GM18502 (cell line): ENCODE measurements around the gene NSRP1.
"Not testable (repeated sequence)": the region's sequence is repeated elsewhere in the genome, so short reads cannot be mapped to it uniquely, and the experiment has no call there.

ENCODE experiments used
- ATAC-seq: cut with Tn5 transposase; IDR thresholded peaks from one replicate; pipeline ENCODE4 v1.9.1; 2021; ENCODE audit warnings: mild to moderate bottlenecking; ENCODE audit not compliant: unreplicated experiment, poor library complexity

Gene NSRP1

DNA sequence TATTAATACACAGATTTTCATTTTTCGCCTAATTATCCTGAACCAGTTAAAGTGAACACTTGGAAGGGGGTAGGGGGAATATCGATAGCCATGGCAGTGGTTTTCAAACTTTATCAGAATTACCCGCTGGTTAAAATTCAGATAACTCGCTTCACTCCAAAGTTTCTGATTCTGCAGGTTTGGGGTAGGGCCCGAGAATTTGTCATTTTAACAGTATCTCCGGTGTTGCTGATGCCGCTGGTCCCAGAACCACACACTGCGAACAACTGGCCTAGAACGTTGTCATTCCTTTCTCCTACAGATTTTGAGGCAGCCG lies 313 bp upstream of the NSRP1 start:
- peak; percentile 11 for ATAC-seq

DNA sequence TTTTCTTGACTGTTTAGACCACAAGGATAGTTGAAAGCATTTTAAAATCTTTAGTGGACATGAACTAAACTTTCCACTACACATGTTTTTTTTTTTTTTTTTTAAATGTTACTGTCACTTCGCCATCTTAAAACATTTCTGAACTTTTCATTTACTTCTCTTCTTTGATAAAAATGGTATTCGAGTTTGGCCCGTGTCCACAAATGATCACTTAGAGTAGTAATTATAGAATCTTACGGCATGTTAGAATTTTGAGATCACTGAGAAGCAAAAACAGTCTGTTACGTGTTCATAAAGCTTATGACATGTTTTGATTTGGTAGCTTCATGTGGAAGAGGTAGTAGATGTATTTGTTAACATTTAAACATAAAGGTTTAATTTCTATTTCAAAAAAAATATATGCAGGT lies 1.1 kb downstream of the NSRP1 start:
- ATAC-seq, result no peak

DNA sequence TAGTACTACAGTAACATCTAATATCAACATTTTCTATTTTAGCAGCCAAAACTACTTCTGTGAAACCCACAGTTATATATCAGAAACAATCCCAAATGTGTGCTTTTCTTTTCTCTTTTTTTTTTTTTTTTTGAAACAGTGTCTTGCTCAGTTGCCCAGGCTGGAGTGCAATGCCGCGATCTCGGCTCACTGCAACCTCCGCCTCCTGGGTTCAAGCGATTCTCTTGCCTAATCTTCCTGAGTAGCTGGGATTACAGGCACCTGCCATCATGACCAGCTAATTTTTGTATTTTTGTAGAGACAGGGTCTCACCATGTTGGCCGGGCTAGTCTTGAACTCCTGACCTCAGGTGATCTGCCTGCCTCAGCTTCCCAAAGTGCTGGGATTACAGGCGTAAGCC lies 2.0 kb downstream of the NSRP1 start:
- ATAC-seq, result not testable (repeated sequence)

DNA sequence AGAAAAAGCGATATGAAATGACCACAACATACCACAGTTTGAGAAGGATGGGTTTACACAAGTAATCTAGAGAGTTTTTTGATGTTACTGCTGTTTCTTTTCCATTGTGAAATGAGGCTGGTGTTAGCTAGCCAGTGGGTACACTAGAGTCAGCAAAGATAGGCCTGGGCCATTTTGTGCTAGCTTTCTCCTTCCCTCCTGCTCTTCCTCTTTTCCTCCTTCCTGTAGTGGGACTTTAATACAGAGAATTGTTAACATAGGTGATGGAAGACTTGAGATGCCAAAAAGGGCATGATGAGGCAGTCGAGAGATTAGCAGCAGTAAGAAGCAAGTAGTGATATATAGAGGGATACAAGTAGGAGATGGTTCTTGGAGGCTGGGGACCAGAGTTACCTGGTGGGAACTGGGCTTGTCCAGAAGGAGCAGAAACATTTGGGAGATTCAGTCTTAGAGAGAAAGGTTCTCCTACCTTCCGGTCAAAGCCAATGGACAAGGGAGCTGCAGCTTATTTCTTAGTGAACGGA lies 7.7 kb downstream of the NSRP1 start:
- no peak for ATAC-seq

DNA sequence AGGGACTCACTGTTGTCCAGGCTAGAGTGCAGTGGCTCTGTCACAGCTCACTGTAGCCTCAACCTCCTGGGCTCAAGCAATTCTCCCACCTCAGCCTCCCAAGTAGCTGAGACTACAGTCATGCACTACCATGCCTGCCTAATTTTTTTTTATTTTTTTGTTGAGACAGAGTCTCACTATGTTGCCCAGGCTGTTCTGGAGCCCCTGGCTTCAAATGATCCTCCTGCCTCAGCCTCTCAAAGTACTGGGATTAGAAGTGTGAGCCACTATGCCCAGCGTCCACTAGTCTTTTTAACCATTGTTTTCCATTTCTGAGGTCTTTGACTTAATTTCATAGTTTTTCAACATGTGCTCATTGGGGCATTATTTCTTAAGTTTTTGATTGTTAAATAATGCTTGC lies 13.5 kb downstream of the NSRP1 start:
- no peak for ATAC-seq

DNA sequence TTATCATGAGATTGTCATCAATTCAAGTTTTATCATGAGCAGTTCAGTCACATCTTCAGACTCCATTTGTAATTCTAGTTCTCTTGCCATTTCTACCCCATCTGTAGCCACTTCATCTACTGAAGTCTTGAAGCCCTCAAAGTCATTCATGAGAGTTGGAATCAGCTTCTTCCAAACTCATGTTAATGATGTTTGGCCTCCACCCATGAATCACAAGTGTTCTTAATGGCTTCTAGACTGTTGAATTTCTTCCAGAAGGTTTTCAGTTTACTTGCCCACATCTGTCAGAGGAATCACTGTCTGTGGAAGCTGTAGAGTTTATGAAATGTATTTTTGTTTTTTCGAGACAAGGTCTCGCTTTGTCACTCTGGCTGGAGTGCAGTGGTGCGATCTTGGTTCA lies 16.0 kb downstream of the NSRP1 start:
- ATAC-seq, result no peak

DNA sequence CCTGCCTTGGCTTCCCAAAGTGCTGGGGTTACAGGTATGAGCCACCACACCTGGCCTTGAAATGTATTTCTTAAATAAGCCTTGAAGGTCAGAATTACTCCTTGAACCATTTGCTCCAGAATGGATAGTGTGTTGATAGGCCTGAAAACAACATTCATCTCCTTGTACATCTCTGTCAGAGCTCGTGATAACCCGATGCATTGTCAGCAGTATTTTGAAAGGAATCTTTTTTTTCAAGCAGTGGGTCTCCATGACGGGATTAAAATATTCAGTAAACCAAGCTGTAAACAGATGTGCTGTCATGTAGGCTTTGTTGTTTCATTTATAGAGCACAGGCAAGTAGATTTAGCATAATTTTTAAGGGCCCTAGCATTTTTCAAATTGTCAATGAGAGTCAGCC lies 16.6 kb downstream of the NSRP1 start:
- ATAC-seq, result no peak

DNA sequence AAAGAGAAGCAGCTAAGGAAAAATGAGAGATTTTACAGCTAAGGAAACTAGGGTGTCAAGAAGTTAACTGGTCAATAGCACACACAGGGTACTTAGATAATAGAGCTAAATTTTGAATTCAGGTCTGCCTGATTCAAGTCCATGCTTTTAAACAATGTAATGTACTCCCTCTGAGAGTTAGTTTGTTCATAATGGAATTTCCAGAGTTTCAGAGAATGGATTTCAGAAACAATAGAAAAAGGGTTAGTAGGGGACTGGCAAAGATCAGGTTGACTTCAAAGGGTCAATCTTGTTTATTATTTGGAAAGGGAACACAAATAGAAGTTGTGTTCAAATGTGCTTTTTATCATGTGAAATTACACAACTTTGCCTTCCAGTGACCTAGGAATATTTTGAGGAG lies 17.9 kb downstream of the NSRP1 start:
- ATAC-seq, result no peak

DNA sequence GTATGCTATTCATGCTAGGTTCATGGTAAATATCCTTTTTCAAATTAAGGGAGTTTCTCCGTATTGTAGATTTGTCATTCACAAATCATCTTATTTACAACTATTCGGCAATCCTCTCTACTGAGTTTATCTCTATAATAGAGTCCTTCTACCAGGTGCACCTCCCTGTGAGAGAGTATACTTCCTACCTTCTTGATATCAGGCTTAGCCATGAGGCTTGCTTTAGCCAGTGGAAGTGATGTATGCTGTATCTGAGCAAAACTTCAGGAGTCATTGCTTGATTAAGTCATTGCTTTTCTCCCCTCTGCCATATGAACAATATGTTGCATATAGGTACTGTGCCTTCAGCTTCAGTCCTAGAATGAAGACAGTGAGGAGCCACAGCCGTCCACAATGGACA lies 20.5 kb downstream of the NSRP1 start:
- no peak for ATAC-seq

DNA sequence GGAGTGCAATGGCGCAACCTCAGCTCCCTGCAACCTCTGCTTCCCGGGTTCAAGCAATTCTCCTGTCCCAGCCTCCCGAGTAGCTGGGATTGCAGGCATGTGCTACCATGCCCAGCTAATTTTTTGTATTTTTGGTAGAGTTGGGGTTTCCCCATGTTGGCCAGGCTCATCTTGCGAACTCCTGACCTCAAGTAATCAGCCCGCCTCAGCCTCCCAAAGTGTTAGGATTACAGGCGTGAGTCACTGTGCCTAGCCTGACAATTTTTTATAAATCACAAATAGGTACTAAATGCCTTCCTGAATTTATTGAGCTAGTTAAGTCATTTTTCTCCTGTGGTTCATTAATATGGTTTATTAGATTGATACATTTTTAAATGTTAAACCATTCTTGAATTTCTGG lies 31.2 kb downstream of the NSRP1 start:
- ATAC-seq, result not testable (repeated sequence)

DNA sequence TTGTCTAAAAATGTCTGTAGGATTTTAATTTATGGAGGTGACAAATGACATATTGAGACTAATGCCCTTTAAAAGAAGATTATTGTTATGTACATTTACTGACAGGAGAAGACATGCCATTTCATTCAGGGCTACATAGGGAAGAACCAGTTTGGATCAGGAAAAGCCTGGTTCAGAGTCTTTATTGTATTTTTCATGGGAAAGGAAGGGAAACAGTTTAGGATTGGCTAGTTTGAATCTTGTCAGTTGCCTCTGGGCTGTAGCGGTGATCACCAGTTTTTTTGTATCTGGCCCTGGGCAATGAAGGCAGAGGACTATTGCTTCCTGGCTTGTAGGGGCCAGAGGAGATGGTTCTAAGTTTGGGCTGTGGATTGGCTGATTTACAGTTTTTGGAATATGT lies 31.8 kb downstream of the NSRP1 start:
- ATAC-seq, result no peak

DNA sequence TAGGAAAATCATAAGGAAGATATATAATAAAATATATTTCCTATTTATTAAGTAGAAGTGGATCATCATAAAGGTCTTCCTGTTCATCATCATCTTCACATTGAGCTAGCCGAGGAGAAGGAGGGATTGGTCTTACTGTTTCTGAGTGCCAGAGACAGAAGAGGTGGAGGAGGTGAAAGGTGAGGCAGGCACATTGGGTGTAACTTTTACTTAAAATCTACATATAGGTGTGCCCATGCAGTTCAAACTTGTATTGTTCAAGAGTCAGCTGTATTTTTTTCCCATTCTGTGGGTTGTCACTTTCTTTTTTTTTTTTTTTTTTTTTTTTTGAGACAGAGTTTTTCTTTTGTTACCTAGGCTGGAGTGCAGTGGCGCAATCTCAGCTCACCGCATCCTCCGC lies 34.9 kb downstream of the NSRP1 start:
- no peak for ATAC-seq

DNA sequence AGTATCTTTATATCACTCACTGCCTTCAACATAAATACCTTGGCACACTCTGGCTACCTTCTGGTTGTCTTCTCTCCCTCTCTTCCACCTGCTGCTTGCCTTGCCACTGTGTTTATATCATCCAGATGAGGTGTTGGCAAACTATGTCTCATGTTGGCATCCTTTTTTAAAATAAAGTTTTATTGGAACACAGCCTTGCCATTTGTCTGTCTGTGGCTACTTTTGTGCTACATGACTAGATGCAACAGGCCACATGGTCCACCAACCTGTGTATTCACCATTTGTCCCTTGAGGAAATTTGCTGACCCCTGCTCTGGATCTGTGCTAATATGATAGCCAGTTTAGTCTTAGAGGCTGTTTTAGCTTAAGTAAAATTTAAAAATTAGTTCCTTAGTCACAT lies 36.8 kb downstream of the NSRP1 start:
- no peak for ATAC-seq

DNA sequence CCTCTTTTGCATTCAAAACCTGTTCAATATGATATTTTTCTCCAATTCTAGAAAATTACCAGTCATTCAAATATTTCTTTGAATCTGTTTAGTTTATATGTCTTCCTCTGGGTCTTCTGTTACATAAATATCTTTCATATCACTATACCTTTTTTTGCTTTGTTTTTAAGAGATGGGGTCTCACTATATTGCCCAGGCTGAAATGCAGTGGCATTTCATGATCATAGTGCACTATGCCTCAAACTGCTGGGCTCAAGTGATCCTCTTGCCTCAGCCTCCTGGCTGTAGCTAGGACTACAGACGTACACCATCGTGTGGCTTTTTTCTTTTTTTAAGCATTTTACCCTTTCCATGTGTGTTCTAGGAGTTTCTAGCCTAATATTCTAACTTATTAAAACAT lies 38.8 kb downstream of the NSRP1 start:
- no peak for ATAC-seq

DNA sequence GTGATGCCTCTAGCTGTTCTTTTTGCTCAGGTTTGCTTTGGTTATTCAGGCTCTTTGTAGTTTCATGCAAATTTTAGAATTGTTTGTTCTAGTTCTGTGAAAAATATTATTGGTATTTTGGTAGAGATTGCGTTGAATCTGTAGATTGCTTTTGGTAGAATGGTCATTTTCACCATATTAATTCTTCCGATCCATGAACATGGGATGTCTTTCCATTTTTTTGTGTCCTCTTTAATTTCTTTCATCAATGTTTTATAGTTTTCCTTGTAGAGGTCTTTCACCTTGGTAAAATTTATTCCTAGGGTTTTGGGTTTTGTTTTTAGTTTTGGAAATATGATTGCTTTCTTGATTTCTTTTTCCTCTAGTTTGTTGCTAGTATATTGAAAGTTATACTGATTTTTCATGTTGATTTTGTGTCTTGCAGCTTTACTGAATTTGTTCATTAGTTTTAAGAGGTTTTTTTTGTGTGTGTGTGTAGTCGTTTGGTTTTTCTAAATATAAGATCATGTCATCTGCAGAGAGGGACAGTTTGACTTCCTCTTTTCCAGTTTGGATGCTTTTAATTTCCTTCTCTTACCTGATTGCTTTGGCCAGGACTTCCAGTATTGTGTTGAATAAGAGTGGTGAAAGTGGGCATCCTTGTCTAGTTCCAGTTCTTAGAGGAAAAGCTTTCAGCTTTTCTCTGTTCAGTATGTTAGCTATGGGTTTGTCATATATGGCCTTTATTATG lies 42.4 kb downstream of the NSRP1 start:
- no peak for ATAC-seq

DNA sequence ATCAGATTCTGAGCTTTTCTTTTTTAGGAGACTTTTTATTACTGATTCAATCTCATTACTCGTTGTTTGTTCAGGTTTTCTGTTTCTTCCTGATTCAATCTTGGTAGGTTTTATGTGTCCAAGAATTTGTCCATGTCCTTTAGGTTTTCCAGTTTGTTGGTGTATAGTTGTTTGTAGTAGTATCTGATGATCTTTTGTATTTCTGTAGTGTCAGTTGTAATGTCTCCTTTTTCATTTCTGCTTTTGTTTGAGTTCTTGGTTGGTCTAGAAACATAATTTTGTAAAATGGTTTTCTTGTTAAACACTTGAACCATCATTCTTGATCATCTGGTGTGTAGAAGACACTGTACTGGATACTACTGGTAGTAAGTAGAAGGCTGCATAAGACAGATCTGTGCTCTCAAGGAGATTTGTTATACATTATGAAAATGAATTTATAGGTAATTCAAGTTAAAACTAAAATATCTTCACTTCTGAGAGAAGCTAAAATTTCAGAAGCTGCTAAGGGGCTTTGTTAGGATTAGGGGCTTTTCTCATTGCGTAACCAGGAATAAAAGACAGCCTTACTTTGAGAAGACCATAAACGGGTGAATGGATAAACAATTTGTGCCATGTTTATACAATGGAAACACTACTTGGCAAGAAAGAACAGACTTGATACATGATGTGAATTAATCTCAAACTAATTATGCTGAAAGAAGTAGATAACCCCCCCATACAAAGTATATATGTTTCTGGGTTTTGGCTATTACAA lies 44.0 kb downstream of the NSRP1 start:
- no peak for ATAC-seq

DNA sequence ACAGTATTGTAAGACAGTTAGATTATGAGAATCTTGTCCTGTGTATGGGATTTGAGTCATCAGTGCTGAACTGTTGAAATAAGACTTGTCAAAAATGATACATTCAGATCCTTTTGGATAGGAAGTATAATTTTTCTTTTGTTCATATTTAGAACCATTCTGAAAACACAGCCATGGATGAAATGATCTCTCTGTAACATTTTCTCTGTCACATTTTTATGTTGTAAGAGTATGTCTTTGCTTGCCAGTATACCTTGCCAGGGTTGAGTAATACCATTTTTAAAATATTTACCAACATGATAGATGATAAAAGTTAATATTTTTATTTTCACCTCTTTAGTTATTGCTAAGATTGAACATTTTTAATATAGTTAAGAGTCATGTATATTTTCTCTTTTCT lies 45.0 kb downstream of the NSRP1 start:
- ATAC-seq, result no peak

DNA sequence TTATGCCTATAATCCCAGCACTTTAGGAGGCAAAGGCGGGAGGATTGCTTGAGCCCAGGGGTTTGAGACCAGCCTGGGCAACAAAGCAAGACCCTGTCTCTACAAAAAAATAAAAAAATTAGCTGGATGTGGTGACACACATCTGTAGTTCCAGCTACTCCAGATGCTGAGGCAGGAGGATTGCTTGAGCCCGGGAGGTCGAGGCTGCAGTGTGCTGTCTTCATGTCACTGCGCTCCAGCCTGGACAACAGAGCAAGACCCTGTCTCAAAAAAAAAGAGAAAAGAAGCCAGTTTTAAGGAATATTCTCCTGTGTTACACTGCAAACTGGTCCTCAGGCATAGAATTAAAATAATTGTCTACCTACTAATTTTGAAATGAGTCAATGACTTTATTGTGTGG lies 47.9 kb downstream of the NSRP1 start:
- ATAC-seq, result no peak

DNA sequence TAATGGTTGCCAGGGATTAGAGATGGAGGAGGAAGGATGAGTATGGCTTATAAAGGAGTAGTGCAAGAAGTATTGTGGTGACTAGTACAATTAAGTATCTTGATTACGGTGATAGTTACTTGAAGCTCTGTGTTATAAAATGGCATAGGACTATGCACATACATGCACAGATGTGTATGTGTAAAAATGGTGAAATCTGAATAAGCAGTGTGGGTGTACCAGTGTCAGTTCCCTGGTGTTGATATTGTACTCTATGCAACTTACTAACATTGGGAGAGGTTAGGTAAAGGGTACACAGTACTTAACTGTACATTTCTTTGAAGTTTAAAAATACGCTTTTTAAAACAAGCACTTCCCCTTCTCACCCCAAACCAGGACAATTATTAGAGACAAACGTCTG lies 48.5 kb downstream of the NSRP1 start:
- no peak for ATAC-seq

DNA sequence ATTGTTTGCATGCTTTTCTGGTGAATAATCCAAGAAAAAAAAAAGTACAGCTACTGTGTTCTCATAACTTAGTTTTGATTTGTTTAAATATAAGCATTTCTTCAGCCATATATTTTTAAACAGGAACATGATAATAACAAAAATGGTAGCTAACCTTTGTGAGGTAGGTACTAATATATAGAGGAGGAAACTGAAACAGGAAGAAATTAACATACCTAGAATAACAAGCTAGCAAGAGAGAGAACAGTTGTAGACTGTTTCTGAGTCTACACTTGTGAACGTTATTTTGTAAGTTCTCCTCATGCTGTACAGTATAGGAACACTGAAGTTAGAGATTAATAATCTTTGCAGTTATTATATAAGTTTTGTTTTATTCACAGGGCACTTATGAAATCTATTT lies 49.3 kb downstream of the NSRP1 start:
- no peak for ATAC-seq

DNA sequence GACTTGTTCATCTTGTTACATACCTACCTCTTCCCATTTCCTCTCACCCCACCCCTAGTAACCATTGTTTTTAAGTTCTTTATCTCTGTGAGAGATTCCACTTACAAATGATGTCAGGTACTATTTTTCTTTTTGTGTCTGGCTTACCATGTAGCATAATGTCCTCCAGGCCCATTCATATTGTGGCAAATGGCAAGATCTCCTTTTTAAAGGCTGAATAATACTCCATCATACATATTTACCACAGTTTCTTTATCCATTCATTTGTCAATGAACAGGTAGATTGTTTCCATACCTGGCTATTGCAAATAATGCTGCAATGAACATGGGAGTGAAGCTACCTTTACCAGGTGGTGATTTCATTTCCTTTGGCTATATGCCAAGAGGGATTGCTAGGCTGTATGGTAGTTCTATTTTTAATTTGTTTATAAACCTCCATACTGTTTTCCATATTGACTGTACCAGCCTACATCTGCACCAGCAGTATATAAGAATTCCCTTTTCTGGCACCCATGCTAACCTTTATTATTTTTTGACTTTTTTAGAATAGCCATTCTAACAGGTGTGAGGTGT lies 53.9 kb downstream of the NSRP1 start:
- no peak for ATAC-seq

DNA sequence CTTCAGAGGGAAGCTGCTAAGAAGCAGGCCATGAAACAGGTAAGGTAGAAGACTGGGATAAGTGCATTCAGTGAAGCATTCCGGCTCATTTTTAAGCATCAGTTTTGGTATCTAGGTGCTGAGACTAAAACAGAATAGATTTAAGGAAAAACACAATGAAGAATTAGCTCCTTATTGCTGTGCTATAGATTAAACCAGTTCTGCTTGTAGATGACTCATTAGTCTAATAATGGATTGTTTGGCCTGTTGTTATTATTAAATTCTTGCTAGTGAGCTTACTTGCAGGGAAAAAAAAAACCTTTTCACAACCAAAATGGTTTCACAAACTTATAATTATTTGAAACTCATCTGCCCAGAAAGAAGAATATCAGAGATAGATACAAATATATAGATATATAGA lies 55.9 kb downstream of the NSRP1 start:
- ATAC-seq, result no peak
